Ovary (tissue), 9 donors: ENCODE measurements around the gene WASF1. TPM values are rescaled to one million over a fixed set of nuclear protein-coding genes. Genes with fewer than 3 reads are reported as not detected.
A peak's percentile ranks its signal among the peaks of the same experiment; 100 is the strongest.

Experiments used
- DNase-seq, 5 donors: peaks; one replicate each; pipeline ENCODE4 v3.0.0-alpha.2; 2019 to 2020
- H3K27ac ChIP-seq, 2 donors: fragments of 200-600 bp; one replicate each; pipeline versions ENCODE4 v1.5.1 to v1.8.0; 2019 to 2022
- H3K27me3 ChIP-seq: fragments of 200-600 bp; one replicate; pipeline ENCODE4 v1.8.0; 2022
- H3K36me3 ChIP-seq: fragments of 200-600 bp; sonication (generic); one replicate; pipeline ENCODE4 v1.5.1; 2019
- H3K4me1 ChIP-seq: one replicate; pipeline ENCODE4 v1.8.1; 2013; ENCODE audit warnings: mild to moderate bottlenecking, moderate library complexity; ENCODE audit not compliant: insufficient read depth
- H3K4me3 ChIP-seq: fragments of 200-600 bp; sonication (generic); one replicate; pipeline ENCODE4 v1.5.1; 2017
- H3K9me3 ChIP-seq, 2 donors: fragments of 200-600 bp in 1 of 2; sonication (generic) in 1 of 2; one replicate each; pipeline versions ENCODE4 v1.5.1 to v1.8.1; 2013 to 2019; ENCODE audit warnings: mild to moderate bottlenecking in 1 of 2, moderate library complexity in 1 of 2
- CTCF ChIP-seq, 3 donors: fragments of 450-650 bp in 2 of 3; fragments of 200-600 bp in 1 of 3; IDR thresholded peaks; one replicate each; pipeline versions ENCODE4 v1.5.1 to v1.8.0; 2016 to 2022; ENCODE audit warnings: antibody characterized with exemption in 3 of 3, mild to moderate bottlenecking in 1 of 3
- EP300 ChIP-seq: sonication (generic); formaldehyde crosslinking; IDR thresholded peaks from one replicate; pipeline ENCODE4 v1.6.1; 2017; ENCODE audit warnings: antibody characterized with exemption
- POLR2A ChIP-seq: fragments of 450-650 bp; IDR thresholded peaks from one replicate; pipeline ENCODE4 v1.6.1; 2017; ENCODE audit warnings: antibody characterized with exemption, mild to moderate bottlenecking, moderate library complexity
- WGBS, 3 donors: extraction: QIAGEN DNeasy Blood & Tissue Kit in 1 of 3; methylation state at CpG; one replicate each; pipeline versions ENCODE4 v1.1.5 to v1.1.7; 2013 to 2017; 5-methylcytosine and 5-hydroxymethylcytosine counted together
- intact Hi-C, 4 donors: fragments of 100-400 bp; cut with DNase I; formaldehyde crosslinking; loops; one replicate each; pipeline versions ENCODE4 v1.11.0 to v1.15.1; 2022 to 2023
- polyA plus RNA-seq, 2 donors: library from polyadenylated mRNA; stranded (reverse); fragments of 200-250 nt in 1 of 2; fragments of 350-450 nt in 1 of 2; fragmentation: Illumina TruSeq in 1 of 2; extraction: RNeasy Lipid Tissue Mini Kit (QIAGEN cat#74804) in 1 of 2; gene quantifications; one replicate each; pipeline ENCODE4 v1.2.3, GENCODE V29; 2013 to 2014
- total RNA-seq, 7 donors: library from RNA; depleted of rRNA in 2 of 7; stranded (reverse); fragments of >200 nt in 2 of 7; fragmentation: NEBNext Ultra II Directional in 3 of 7; extraction: Animal tissue kit (Norgen Biotek cat#: 25700) in 3 of 7; gene quantifications; one replicate each; pipeline versions ENCODE4 v1.1.0 to v1.2.4, GENCODE V29; 2016 to 2023
- donor health status: DM: no; HTN: no; CAD: no; lungs with moderate emphysema.
- donor health status: DM: no; HTN: no; CAD: no.
- donor health status: Bipolar disorder and iron deficiency.
- donor health status: DM: yes; HTN: yes; CAD: no.
- donor health status: DM: no; HTN: no; CAD: no.
- donor health status: DM: yes; HTN: yes; CAD: no.

Gene WASF1
- total and polyA plus RNA-seq, 9 donors = 16.1 to 40.6 (median 22.5) TPM

- WGBS, 3 donors = 58 to 83% (median 61%) methylated on average over 1 of the region's 1 CpG
- Histone ChIP-seq H3K4me1 (no peaks in the 10 kb centered on the region), H3K27me3 (no peaks in the 10 kb centered on the region), H3K9me3 (no peaks in the 10 kb centered on the region), H3K36me3 (no peaks in the 10 kb centered on the region), H3K27ac (no peak overlapping the region), H3K4me3 (no peak overlapping the region)
- no peak for DNase-seq
- TF ChIP-seq POLR2A = no peak
- TF ChIP-seq EP300 = no peak
- TF ChIP-seq CTCF (IDR thresholded peaks at IDR 0.05) = no peak
- intact Hi-C loops = no loop called here
Observed at GRCh38 chr6:110101885-110102284, 77.6 kb downstream of the WASF1 start.

GRCh38 chr6:110098511-110099116 is 80.9 kb downstream of the WASF1 start:
- WGBS, 3 donors = 91 to 93% (median 92%) methylated on average over 7 of the region's 7 CpGs

DNA sequence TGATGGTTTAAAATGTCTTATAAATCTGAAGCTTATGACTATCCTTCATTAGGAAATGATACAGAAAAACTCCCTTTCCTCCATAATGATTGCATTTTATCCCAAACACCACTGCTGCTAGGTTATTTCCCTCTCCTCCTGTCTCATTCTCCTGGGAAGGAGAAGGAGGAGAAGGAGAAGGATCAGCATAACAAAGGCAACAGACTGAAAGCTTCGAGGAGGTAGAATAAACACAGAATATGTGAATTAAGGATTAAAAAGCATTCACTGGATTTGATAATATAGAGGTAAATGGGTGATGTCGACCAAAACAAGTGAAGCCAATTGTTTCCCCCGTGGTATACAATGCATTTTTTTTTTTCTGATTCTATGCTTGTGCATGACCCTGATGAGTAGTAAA is 82.0 kb downstream of the WASF1 start:
- Histone ChIP-seq H3K4me1 (no peaks in the 10 kb centered on the region), H3K27me3 (no peaks in the 10 kb centered on the region), H3K27ac (peak overlapping the region in 1 of 2 donors; percentile 12), H3K4me3 (no peak overlapping the region), H3K36me3 (no peaks in the 10 kb centered on the region), H3K9me3 (no peaks in the 10 kb centered on the region)
- 18 to 28% (median 20%) methylated on average over 3 of the region's 3 CpGs for WGBS, 3 donors
- intact Hi-C loops = no loop called here
- TF ChIP-seq EP300 (no peak), CTCF (IDR thresholded peaks at IDR 0.05) (no peak), POLR2A (no peak)
- no peak for DNase-seq

More at GRCh38 chr6:110098511-110099116, 80.9 kb downstream of the WASF1 start:
- H3K4me1 ChIP-seq = no peaks in the 10 kb centered on the region
- no peaks in the 10 kb centered on the region for H3K27me3 ChIP-seq
- no peak for TF ChIP-seq CTCF (IDR thresholded peaks at IDR 0.05)
- no peak for TF ChIP-seq EP300
- TF ChIP-seq POLR2A = no peak
- H3K27ac ChIP-seq = no peak overlapping the region
- no peaks in the 10 kb centered on the region for H3K9me3 ChIP-seq
- intact Hi-C loops = no loop called here
- no peaks in the 10 kb centered on the region for H3K36me3 ChIP-seq
- DNase-seq = no peak
- H3K4me3 ChIP-seq = no peak overlapping the region

- H3K36me3 ChIP-seq = no peaks in the 10 kb centered on the region
- no peaks in the 10 kb centered on the region for H3K9me3 ChIP-seq
- no peak for DNase-seq
- no peaks in the 10 kb centered on the region for H3K27me3 ChIP-seq
- no peak for TF ChIP-seq EP300
- TF ChIP-seq CTCF (IDR thresholded peaks at IDR 0.05) = no peak
- no peak for TF ChIP-seq POLR2A
- intact Hi-C loops = no loop called here
- no peak overlapping the region for H3K4me3 ChIP-seq
- WGBS, 3 donors = 90 to 98% (median 91%) methylated on average over 1 of the region's 1 CpG
- no peaks in the 10 kb centered on the region for H3K4me1 ChIP-seq
- peak overlapping the region in 1 of 2 donors; percentile 12 for H3K27ac ChIP-seq
Observed at GRCh38 chr6:110095935-110096334, 83.5 kb downstream of the WASF1 start.
